GDM1 (cell line): Measurements from ENCODE around the gene PSAPL1.

Experiments used
- DNase-seq: peaks from one replicate; lab custom pipeline; 2025; lab: John Stamatoyannopoulos, UW

Gene PSAPL1

DNA sequence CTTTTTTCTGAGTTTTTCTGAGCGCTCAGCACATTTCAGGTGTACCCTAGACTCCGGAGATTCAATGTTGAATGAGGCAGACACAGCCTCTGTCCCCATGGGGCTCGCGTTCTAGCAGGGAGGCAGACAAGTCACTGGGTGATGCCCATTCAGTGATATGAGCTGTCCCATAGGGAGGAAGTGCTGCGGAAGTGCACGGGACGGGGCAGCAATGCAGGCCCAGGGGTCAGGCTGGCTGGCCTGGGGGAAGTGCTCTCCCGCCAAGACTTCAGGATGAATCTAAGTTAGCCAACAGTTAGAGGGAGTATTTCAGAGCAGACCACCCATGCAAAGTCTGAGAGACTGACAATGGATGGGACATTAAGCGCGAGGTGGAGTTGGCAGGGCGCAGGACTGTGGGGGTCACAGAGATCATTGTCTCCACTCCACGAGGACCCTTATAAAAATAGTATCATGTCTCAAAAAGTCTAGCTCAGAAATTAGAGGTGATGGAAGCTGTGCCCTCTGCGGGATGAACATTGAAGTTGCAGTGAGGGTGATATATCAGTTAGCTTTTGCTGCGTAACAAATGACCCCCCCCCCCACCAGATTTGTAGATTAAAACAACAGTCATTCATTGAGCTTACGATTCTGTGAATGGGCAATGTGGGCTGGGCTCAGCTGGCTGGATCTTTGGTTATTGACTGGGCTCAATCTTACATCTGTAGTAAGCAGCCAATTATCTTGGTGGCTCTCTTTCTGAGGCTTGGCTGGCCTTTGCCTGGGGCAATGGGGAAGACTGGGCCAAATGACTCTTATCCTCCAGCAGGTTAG is 16.4 kb downstream of the PSAPL1 start:
- no peak for DNase-seq

- DNase-seq = no peak
These were observed 17.1 kb downstream of the PSAPL1 start for GRCh38 chr4:7417639-7418038.

DNA sequence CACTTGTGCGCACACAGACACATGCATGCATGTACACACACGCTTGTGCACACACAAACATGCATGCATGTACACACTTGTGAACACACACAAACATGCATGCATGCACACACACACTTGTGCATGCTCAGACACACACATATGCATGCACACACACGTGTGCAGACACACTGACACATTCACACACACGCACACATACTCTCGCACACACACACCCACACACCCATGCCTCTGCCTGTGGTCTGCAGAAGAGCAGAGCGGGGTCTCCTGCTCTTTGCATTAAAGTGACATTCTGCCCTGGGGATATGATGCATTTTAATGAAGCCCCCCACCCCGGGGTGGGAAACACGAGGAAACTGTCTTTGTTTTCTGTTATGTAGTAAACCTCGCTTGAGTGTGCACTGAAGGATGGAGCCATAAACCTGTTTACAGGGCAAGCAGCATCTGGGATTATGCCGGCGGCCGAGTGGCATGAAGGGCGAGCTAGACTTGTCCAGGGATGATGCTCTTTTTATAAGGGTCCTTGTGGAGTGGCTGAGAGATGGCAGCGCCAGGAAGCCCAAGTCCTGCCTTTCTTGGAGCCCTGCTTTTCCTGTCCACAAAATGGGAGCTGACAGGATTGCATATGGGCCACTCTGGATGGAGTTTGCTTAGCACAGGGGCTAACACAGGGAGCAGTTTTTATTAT is 17.8 kb downstream of the PSAPL1 start:
- no peak for DNase-seq

DNA sequence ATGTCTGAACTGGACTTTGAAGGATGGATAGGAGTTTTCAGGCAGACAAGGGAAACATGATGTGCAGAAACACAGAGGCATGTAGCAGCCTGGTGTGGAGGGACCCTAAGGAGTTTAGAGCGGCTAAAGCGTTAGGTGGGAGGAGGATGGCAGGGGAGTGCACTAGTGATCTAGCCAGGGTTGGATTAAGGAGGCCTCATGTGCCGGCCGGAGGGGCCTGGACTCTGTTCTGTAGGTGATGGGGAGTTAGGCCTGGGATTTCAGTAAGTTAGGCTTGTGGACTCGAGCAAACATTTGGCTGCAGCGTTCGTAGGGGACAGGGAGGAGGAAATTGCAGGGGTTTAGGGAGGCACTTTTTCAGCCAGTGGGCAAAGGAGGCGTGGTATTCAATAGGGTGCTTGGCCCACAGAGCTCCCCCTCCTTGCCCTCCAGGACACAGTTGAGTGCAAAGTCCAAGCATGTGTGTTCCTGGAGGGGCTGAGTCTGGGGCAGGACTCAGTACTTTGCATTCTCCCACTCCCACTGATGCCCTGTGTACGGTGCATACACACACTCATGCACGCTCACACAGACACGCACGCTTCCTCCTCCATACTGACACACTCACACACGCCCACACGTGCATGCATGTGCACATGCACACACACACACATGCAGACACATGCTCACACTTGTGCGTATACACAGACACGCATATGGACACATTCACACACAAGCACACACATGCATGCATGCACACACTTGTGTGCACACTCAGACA is 18.6 kb downstream of the PSAPL1 start:
- no peak for DNase-seq

DNA sequence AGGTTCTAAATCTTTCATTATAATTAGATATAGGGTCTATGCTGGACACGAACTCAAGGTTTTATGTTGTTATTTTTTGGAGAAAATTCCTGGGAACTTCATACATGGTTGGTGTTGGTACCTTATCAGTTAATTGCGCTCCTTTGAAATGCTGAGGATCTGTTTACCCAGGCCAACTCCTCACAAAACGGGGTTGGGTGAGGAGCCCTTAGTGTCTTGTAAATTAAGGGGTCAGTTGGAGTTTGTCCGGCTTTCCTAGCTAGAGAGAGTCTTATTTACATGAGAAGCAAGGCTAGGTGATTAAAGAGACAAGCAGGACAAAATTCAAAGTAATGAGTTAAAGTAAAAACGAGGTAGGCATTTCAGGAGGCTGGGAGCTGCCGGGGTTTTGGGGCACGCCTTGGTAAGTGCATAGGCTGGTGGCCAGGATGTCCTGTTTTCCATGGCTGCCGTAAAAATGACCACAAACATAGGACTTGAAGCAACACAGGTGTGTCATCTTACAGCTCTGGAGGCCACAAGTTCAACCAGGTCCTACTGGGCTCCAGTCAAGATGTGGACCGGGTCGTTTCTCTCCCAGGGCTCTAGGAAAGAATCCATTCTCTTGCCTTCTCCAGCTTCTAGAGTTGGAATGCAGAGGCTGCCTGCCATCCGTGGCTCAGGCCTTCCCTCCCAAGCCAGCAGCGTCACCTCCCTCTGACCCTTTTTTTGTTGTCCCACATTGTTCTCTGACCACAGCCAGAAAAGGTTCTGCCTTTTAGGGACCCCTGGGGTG is 19.8 kb downstream of the PSAPL1 start:
- DNase-seq = no peak

DNA sequence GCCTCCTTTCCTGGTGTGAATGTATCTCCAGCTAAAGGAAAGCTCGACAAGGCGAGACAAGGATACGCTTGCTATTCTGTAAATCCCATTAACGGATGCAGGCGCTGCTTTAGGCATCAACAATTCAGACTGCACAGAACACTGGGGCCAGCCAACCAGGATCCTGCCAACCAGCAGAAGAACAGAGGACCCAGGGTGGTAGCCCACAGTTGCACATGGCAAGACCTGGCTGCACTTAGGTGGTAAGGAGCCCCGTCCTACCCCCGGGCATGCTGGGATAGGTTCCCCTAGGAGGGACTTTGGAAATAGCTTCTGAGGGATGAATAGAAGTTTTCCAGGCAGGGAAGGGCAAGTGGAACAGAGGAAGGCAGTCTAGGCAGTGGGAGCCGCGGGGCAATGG is 20.7 kb downstream of the PSAPL1 start:
- no peak for DNase-seq

- no peak for DNase-seq
These were observed 22.2 kb downstream of the PSAPL1 start for GRCh38 chr4:7412554-7412912.

- DNase-seq = no peak
These were observed 22.7 kb downstream of the PSAPL1 start for GRCh38 chr4:7411896-7412553.

- DNase-seq = no peak
These were observed 23.2 kb downstream of the PSAPL1 start for GRCh38 chr4:7411491-7411890.

DNA sequence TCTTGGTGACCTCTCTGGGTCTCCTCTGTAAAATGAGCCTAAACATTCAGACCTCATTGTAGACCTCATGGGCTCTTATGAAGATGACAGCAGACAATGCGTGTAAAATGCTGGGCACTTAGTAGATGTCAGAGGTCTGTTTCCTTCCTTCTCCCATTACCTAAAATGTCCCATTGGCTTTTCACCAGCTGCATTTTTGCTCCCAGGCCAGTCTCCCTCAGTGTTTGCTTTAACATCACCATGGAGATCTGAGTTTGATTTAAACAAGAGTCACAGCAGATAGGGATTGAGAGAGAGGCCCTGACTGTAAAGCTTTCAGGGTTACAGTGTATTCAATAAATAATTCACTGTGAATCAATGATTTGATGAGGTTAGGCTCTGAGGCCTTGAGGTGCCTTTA is 24.3 kb downstream of the PSAPL1 start:
- DNase-seq = no peak

DNA sequence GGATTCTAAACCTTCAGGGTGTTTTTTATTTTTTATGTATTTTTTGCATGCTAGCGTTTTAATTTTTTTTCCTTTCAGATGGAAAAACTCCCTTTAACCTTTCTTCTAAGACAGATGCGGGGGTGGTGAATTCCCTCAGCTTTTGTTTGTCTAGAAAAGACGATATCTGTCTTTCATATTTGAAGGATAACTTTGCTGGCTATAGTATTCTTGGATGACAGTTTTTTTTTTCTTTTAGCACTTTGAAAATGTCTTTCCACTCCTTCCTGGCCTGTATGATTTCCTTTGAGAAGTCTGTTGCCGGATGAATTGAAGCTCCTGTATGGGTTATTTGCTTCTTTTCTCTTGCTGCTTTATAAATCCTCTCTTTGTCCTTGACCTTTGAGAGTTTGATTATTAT is 26.6 kb downstream of the PSAPL1 start:
- no peak for DNase-seq

DNA sequence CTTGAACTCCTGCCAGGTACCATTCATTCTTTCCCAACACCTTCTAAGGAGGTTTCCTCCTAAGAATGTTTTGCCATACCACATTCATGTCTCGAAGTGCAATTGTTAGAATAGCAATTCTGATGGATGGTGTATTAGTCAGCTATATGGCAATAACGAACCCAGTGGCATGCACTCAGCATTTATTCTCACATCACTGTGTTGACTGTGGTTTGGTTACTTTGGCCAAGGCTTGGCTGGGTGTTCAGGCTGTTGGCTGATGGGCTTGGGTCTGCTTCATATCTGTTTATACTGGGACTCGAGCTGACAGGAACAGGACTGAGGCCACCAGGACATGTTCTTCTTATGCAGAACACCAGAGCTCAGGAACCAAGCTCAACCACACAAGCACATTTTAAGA is 31.7 kb downstream of the PSAPL1 start:
- no peak for DNase-seq

- DNase-seq = no peak
These were observed 32.2 kb downstream of the PSAPL1 start for GRCh38 chr4:7402526-7402925.

- no peak for DNase-seq
These were observed 33.9 kb downstream of the PSAPL1 start for GRCh38 chr4:7400671-7401298.

GRCh38 chr4:7399440-7400234 is 35.1 kb downstream of the PSAPL1 start:
- DNase-seq = no peak

DNA sequence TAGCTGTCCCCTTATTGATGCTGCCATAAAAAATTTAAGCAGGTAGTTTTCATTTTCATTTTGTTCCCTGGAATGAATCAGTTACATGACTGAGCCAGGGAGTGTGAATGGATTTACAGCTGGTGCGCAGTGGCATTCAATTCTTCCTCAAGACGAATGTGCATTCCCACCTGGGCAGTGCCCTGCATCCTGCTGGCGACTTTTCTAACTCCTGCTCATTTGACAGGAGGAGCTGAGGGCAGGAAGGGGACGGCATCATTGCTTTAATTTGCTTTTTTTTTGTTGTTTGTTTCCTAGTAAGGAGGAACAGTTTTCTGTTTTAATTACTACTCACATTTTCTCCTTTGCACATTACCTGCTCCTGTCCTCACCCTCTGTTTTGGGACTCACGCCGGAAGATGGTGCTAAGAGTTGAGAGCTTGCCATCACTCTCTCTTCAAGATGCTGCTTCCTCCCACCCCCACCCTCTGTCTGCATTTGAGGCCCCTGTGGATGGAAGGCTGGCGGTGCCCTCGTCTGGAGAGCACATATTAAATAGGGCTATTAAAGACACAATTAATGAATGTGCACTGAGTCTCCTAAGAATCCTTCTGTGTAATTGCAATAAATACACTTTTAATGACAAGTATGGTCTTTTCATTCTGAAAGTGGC is 35.8 kb downstream of the PSAPL1 start:
- DNase-seq = no peak

DNA sequence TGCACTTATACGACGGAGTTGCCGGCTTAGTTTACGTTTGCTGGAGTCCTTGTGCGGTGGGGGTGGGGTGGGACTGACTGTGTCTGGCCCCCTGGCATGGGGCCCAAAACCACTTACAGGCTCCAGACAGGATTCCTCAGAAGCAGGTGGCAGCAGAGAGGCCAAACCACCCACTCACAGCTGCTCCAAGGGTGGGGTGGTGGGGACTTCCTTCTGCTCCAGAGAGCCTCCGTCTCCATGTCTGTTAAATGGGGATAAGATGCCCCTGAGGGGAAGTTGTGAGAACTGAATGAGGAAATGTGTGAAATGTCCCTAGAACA is 36.7 kb downstream of the PSAPL1 start:
- DNase-seq = peak; percentile 60

DNA sequence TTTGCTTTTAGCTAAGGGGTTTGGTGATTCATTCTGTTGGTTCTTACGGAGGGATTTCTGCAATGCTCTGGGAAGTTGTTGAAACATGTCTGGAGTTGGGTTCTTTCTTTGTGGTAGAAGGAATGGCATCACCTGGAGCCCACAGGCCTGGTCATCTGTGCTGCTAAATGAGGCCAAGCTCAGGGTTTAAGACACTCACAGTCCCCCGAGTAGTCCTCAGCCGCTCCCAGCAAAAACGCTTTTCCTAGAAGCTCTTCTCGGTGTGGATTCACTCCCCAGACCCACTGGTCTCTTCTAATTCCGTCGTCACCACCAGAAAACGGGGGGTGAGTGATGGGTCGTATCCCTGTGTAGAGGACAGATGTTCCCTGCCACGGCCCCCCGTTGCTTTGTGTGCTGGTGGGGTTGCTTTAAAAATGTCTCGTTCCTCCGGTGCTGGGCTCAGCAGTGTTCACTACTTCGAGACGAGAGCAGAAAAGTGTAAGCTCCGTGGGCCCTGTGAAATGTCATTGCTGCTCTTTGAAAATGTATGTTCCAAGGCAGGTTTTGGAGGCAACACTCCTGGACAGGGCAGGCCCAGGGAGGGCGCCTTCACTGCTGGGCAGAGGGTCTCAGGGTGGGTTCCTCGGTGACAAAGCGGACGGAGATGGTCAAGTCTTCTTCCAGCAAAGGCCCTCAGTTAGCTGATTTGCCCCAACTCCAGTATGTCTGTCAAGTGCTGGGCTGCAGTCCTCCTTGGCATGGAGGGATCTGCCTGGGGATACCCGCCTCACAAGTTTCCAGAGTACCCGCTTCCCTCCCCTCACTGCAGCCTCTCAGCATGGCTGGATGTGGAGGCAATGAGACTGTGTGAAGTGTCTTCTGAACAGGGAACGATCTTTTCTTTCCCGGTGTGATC is 37.3 kb downstream of the PSAPL1 start:
- no peak for DNase-seq
